Activated CD8-positive, alpha-beta T cell treated with anti-CD3 and anti-CD28 coated beads, Interleukin-2, amount 10 ng/mL, durations not matched to agents 7 days and 5 days (primary cell): ENCODE results near the gene DNM1. TPM values are rescaled to one million over a fixed set of nuclear protein-coding genes. Genes with fewer than 3 reads are reported as not detected.
A peak's percentile ranks its signal among the peaks of the same experiment; 100 is the strongest.

Experiments
- ATAC-seq: fragments of 150-1000 bp; cut with Tn5 transposase; one replicate; pipeline ENCODE4 v1.10.0; 2021; ENCODE audit warnings: moderate library complexity
- CTCF ChIA-PET: fragments of 350-600 bp; sonication (Branson Sonifier 250); formaldehyde crosslinking; loops from one replicate; lab custom pipeline; 2021; ENCODE audit warnings: antibody characterized with exemption; lab: Charles Lee
- POLR2A ChIA-PET: fragments of 350-600 bp; sonication (Branson Sonifier 250); formaldehyde crosslinking; loops from one replicate; lab custom pipeline; 2021; ENCODE audit warnings: antibody characterized with exemption; lab: Charles Lee
- DNase-seq: peaks from one replicate; pipeline ENCODE4 v3.0.0-alpha.2; 2020
- H3K27ac Mint-ChIP-seq: one replicate; pipeline ENCODE4 v1.8.0; 2021; ENCODE audit warnings: mild to moderate bottlenecking, mixed read lengths
- H3K27me3 Mint-ChIP-seq: one replicate; pipeline ENCODE4 v1.8.0; 2021; ENCODE audit warnings: low read depth, mixed read lengths
- H3K36me3 Mint-ChIP-seq: one replicate; pipeline ENCODE4 v1.8.0; 2021; ENCODE audit warnings: low read depth, mixed read lengths
- H3K4me1 Mint-ChIP-seq: one replicate; pipeline ENCODE4 v1.8.0; 2021; ENCODE audit warnings: low read depth, mixed read lengths
- H3K4me3 Mint-ChIP-seq: one replicate; pipeline ENCODE4 v1.8.0; 2021; ENCODE audit warnings: mild to moderate bottlenecking, mixed read lengths
- H3K9me3 Mint-ChIP-seq: one replicate; pipeline ENCODE4 v1.8.0; 2022; ENCODE audit warnings: mixed read lengths; ENCODE audit not compliant: insufficient read depth
- total RNA-seq, 2 experiments: library from RNA; stranded (reverse); gene quantifications; one replicate each; pipeline ENCODE4 v1.2.3, GENCODE V29; 2021

The DNM1 gene
- total RNA-seq = under 1 TPM; 0.21 to 0.29 TPM

DNA sequence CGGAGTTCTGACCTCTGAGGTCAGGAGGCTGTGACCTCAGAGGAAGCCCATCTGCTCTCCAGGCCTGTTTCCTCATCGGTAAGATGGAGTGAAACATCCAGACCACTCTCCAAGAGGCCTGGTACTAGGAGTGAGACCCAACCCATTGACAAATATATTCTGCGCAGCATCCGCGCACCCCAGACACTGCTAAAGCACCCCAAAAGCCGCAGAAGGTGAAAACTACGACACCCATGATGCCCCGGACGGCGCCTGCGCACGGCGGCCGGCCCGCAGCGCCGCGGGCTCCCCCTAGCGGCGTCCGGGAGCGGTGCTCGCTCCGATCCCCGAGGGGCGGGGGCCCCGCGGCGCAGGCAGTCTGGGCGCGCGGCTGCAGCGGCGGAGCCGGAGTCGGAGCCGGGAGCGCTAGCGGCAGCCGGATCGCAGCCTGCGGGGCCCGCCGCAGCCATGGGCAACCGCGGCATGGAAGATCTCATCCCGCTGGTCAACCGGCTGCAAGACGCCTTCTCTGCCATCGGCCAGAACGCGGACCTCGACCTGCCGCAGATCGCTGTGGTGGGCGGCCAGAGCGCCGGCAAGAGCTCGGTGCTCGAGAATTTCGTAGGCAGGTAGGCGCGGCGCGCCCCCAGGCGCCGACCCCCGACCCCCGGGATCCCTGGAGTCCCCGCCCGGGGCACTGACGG is at the start of gene DNM1:
Gene DNM1, plus strand, starts transcription at position 356 of the 683 bp plus-strand sequence. Its CDS starts 92 bp downstream, at position 448.
- POLR2A ChIA-PET = no interaction called here
- no peaks in the 10 kb centered on the region for H3K9me3 Mint-ChIP-seq
- peak within 1 kb of the TSS; percentile 75 for H3K27ac Mint-ChIP-seq
- H3K4me3 Mint-ChIP-seq = peak within 1 kb of the TSS; percentile 68
- DNase-seq = peak; percentile 73
- H3K27me3 Mint-ChIP-seq = peaks cover 25% of the 10 kb centered on the region
- ATAC-seq = peak; percentile 92
- H3K4me1 Mint-ChIP-seq = peaks cover 14% of the 10 kb centered on the region
- H3K36me3 Mint-ChIP-seq = no peaks in the 10 kb centered on the region
- CTCF ChIA-PET = interaction anchor here (0.7 to 1.2 kb wide), 5 partner anchors 8 to 59 kb away, joined by 3 to 5 read pairs (median 3); no protein-coding TSS in a partner anchor

DNA sequence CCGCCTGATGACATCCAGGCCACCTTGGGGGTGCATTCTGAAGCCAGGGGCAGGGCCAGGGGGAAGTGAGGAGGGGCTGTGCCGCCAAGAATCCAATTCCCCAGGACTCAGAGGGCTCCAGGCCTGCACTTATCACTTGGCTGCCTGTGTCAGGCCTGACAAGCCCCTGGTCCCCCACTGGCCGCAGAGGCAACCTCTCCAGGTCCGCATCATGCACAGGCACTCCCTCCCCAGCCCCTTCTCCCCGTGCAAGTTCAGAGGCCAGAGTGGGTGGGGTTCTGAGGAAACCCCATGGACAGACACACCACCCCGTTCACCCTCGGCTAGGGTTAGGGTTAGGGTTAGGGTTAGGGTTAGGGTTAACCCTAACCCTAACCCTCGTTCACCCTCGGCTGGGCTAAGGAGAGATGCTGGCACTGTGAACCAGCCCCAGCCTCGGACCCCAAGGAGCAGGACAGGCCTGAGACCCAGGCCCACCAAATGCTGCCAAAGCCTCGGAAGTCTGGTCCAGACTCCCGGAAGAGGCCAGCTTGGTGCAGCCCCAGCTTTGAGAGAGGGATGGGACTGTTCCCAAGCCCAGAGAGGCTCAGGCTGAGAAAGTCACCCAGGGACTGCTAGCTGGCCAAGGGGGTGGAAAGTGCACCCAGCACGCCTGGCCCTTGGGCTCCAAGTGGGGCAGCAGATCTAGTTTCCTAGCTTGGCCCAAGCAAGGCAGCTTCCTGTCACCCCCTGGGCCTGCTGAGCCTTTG is 49.1 kb upstream of the DNM1 start:
- H3K27ac Mint-ChIP-seq = no peak overlapping the region

DNA sequence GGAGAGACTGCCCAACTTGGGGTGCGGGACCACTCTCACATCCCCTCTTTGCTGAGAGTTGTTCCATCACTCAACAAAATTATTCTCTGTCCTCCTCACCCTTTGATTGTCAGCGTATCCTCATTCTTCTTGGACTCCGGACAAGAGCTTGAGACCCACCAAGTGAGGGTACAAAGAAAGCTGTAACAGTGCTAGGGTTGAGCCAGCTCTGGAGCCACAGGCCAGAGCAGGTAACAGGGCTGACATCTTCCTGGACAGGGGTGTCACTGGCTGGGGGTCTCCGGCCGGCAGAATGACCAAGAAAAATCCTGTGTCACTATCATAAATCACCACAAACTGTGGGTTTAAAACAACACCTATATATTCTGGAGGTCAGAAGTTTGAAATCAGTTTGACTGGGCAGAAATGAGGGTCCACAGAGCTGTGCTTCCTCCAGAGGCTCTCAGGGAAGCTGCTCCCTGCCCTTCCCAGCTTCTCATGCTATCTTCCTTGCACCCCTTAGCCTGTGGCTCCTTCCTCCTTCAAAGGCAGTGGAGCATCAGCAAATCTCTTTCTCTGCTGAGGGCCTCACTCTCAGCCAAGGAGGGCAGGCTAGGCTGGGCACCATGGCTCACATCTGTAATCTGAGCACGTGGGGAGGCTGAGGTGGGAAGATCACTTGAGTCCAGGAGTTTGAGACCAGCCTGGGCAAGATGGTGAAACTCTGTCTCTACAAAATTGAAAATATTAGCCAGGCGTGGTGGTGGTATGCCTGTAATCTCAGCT is 47.3 kb upstream of the DNM1 start:
- ATAC-seq = no peak
- ChIA-PET CTCF (interaction anchor here (0.7 to 1.5 kb wide), 3 partner anchors 38 to 185 kb away, joined by 3 to 4 read pairs (median 3); no protein-coding TSS in a partner anchor), POLR2A (interaction anchor here (0.6 to 1.2 kb wide), 4 partner anchors 14 to 1426 kb away, joined by 3 to 4 read pairs (median 3); no protein-coding TSS in a partner anchor)
- Mint-ChIP-seq H3K4me3 (no peak overlapping the region), H3K36me3 (no peaks in the 10 kb centered on the region), H3K27me3 (no peaks in the 10 kb centered on the region), H3K4me1 (peaks cover 9% of the 10 kb centered on the region), H3K9me3 (no peaks in the 10 kb centered on the region), H3K27ac (no peak overlapping the region)
- no peak for DNase-seq

More for the DNA sequence above, 49.1 kb upstream of the DNM1 start:
- H3K4me3 Mint-ChIP-seq = no peak overlapping the region
- H3K27me3 Mint-ChIP-seq = no peaks in the 10 kb centered on the region
- DNase-seq (no peak), ATAC-seq (no peak)
- no peaks in the 10 kb centered on the region for H3K36me3 Mint-ChIP-seq
- POLR2A ChIA-PET = no interaction called here
- no peaks in the 10 kb centered on the region for H3K9me3 Mint-ChIP-seq
- H3K4me1 Mint-ChIP-seq = peaks cover under 1% of the 10 kb centered on the region
- CTCF ChIA-PET = no interaction called here

DNA sequence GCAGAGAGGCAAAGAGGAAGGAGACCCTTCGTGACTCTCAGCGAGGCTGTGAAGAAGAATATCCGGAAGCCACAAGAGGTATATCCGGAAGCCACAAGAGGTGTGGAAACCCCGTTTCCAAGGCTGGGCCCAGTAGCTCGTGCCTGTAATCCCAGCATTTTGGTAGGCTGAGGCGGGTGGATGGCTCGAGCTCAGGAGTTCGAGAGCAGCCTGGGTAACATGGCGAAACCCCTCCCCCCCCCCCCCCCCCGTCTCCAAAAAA is 43.7 kb upstream of the DNM1 start:
- Mint-ChIP-seq H3K36me3 (peaks cover 11% of the 10 kb centered on the region), H3K27me3 (no peaks in the 10 kb centered on the region), H3K27ac (peak overlapping the region; percentile 87), H3K9me3 (no peaks in the 10 kb centered on the region), H3K4me1 (peaks cover 21% of the 10 kb centered on the region), H3K4me3 (peak overlapping the region; percentile 81)
- CTCF ChIA-PET = interaction anchor here (0.7 to 1.7 kb wide), 6 partner anchors 9 to 216 kb away, joined by 3 to 5 read pairs (median 4); no protein-coding TSS in a partner anchor
- DNase-seq (peak; percentile 70), ATAC-seq (peak; percentile 47)
- POLR2A ChIA-PET = interaction anchor here (0.8 to 2.1 kb wide), 3 partner anchors 17 to 94 kb away, joined by 3 to 8 read pairs (median 5); no protein-coding TSS in a partner anchor

DNA sequence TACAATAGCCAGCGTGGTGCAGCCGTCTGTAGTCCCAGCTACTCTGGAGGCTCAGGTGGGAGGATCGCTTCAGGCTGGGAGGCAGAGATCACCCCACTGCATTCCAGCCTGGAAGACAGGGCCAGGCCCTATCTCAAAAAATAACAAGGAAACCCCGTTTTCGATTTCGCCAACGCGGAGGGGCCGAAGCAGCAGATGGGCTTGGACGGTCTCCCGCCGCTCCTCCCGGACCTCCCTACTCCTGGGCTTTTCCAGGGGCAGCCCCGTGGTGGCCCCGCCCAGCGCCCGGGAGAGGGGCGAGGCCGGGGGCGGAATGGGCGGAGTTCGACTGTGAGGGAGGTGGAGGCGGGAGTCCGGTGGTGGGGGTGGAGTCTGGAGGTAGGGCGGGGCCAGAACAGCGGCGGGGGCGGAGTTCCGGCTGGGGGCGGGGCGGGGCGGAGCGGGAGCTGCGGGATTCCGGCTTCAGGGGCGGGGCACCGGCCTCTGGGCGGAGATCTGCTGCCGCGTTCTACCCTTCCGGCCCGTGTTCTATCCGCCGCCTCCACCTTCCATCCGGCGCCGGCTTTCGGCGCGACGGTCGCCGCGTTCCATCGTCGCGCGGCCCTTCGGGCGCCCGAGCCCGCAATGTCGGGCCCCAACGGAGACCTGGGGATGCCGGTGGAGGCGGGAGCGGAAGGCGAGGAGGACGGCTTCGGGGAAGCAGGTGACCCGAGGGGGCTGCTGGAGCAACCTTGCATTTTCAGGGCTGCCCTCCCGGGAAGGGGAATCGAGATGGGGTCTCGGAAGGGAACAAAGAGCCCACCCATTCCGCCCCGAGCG is 43.2 kb upstream of the DNM1 start, which contains the start of gene BBLN:
Gene BBLN, plus strand, starts transcription at position 482 of the 819 bp plus-strand sequence. Its CDS starts 143 bp downstream, at position 625.
- peak within 1 kb of the TSS; percentile 81 for H3K4me3 Mint-ChIP-seq
- peak; percentile 91 for ATAC-seq
- peaks cover 21% of the 10 kb centered on the region for H3K4me1 Mint-ChIP-seq
- DNase-seq = peak; percentile 95
- ChIA-PET POLR2A (interaction anchor here (0.8 to 2.1 kb wide), 4 partner anchors 9 to 93 kb away, joined by 3 to 8 read pairs (median 4); no protein-coding TSS in a partner anchor), CTCF (interaction anchor here (0.7 to 1.7 kb wide), 7 partner anchors 9 to 216 kb away, joined by 3 to 5 read pairs (median 4); no protein-coding TSS in a partner anchor)
- H3K27me3 Mint-ChIP-seq = no peaks in the 10 kb centered on the region
- peaks cover 13% of the 10 kb centered on the region for H3K36me3 Mint-ChIP-seq
- H3K9me3 Mint-ChIP-seq = no peaks in the 10 kb centered on the region
- H3K27ac Mint-ChIP-seq = peak within 1 kb of the TSS; percentile 87

DNA sequence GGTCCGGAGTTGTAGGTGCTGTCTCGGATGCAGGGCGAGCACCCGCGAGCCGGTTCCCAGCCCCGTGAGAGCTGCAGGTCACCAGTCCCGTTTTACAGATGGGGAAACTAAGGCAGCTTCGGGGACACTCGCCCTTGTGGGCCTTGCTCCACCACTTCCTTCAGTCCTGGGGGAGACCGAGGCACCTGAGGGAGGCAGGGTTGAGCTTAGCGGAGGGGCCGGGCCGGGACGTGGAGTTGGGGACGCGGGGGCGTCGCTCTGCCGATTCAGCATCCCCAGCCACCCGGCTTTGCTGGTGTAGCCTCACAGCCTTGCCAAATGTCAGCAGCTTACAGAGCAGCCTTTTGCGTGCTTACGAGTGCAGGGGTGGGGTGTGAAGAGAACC is 42.6 kb upstream of the DNM1 start:
- Mint-ChIP-seq H3K4me3 (peak overlapping the region; percentile 81), H3K36me3 (peaks cover 13% of the 10 kb centered on the region), H3K9me3 (no peaks in the 10 kb centered on the region), H3K27ac (peak overlapping the region; percentile 83), H3K27me3 (no peaks in the 10 kb centered on the region), H3K4me1 (peaks cover 21% of the 10 kb centered on the region)
- peak; percentile 33 for ATAC-seq
- peak; percentile 55 for DNase-seq
- CTCF ChIA-PET = interaction anchor here (0.5 to 1.7 kb wide), 4 partner anchors 10 to 281 kb away, joined by 3 to 4 read pairs (median 4); no protein-coding TSS in a partner anchor
- POLR2A ChIA-PET = interaction anchor here (0.9 to 2.1 kb wide), 3 partner anchors 9 to 32 kb away, joined by 3 to 8 read pairs (median 6); partner anchors contain the start of gene CIZ1

DNA sequence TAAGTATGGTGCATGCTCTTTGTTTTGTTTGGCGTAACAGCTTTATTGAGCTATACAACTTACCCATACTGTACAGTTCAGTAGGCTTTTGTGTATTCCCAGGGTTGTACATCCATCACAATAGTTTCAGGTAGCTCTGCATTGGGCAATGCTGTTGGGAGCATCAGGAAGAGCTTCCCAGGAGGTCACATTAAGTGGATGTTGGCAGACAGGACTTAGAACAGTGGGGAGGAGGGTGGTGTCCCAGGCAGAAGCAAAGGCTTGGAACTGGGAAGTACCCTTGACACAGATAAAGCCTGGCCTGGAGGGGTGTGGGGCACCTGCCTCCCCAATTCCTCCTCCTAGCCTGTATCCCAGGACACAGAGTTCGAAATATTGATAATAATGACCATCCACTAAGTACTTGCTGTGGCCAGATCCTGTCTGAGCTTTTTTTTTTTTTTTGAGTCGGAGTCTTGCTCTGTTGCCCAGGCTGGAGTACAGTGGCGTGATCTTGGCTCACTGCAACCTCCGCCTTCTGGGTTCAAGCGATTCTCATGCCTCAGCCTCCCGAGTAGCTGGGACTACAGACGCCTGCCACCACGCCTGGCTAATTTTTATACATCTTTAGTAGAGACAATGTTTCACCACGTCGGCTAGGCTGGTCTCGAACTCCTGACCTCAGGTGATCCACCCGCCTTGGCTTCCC is 41.8 kb upstream of the DNM1 start:
- POLR2A ChIA-PET = interaction anchor here (0.9 to 2.1 kb wide), 4 partner anchors 8 to 278 kb away, joined by 3 to 8 read pairs (median 4); partner anchors contain the start of gene CIZ1
- H3K9me3 Mint-ChIP-seq = no peaks in the 10 kb centered on the region

DNA sequence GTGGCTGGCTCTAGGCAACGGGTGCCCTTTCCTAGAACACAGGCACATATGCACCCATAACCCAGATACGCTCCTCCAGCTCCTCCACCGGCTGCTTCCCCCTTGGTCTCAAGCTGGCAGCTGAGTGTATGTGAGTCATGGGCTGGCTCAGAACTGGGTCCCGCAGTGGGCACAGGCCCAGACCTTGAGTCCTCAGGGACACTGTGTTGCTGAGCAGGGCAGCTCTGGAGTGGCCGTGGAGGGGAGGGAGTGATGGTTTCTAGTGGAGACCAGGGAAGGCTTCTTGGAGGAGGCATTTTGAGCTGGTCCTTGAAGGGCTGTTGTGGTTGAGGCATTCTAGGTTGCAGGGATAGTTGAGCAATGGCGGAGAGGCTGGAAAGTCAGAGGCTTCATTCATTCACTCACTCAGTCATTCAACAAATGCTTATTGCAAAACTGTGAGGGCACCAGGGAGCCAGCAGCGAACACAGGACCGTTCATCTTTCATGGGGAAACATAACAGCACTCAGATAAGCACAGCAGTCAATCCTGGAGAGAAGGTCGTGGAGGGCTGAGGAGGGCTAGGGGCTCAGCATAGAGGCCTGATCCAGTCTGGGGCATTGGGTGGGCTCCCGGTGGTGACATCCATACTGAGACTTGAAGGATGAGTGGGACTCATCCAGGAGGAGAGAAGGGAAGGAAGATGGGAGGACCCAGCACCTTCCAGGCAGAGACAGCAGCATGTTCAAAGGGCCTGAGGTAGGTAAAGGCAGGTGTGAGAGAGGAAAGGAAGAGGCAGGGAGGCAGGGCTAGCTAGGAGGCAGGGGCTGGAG is 40.8 kb upstream of the DNM1 start:
- Mint-ChIP-seq H3K27ac (peak overlapping the region; percentile 8), H3K4me1 (peaks cover 21% of the 10 kb centered on the region), H3K27me3 (no peaks in the 10 kb centered on the region), H3K4me3 (peak overlapping the region; percentile 81), H3K9me3 (no peaks in the 10 kb centered on the region), H3K36me3 (peaks cover 25% of the 10 kb centered on the region)
- POLR2A ChIA-PET = interaction anchor here (0.9 kb wide), 1 partner anchor 276 kb away, joined by 3 read pairs; no protein-coding TSS in a partner anchor
- no peak for DNase-seq
- CTCF ChIA-PET = no interaction called here
- ATAC-seq = no peak

More for the DNA sequence above, 41.8 kb upstream of the DNM1 start:
- H3K27ac Mint-ChIP-seq = peak overlapping the region; percentile 83
- DNase-seq (no peak), ATAC-seq (no peak)
- H3K4me1 Mint-ChIP-seq = peaks cover 21% of the 10 kb centered on the region
- no peaks in the 10 kb centered on the region for H3K27me3 Mint-ChIP-seq
- peaks cover 18% of the 10 kb centered on the region for H3K36me3 Mint-ChIP-seq
- H3K4me3 Mint-ChIP-seq = peak overlapping the region; percentile 81
- CTCF ChIA-PET = interaction anchor here (0.5 to 1.4 kb wide), 3 partner anchors 11 to 280 kb away, joined by 3 to 4 read pairs (median 4); no protein-coding TSS in a partner anchor

DNA sequence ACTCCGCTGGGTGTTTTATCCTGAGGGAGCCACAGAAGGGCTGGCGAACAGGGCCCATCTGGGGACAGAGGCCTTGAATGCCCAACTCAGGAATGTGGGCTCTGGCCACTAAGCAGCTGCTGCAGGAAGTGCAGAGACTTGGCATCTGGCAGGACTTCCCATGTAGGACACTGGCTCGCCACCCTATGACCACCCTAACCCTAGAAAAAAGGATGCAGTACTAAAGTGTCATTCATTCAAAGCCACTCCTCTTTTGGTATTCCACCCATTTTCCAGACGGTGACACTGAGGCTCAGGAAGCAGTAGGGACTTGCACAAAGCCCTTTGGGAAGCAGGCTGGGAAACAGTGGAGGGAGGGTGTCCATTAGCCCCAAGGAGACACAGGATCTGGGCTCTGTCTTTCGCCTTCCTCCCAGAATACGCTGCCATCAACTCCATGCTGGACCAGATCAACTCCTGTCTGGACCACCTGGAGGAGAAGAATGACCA is 40.1 kb upstream of the DNM1 start:
- ChIA-PET CTCF (no interaction called here), POLR2A (no interaction called here)
- ATAC-seq (no peak), DNase-seq (no peak)
- Mint-ChIP-seq H3K36me3 (peaks cover 29% of the 10 kb centered on the region), H3K27ac (no peak overlapping the region), H3K9me3 (no peaks in the 10 kb centered on the region), H3K4me1 (peaks cover 21% of the 10 kb centered on the region), H3K4me3 (no peak overlapping the region), H3K27me3 (no peaks in the 10 kb centered on the region)
